Stimulated activated naive CD8-positive, alpha-beta T cell treated with anti-CD3 and anti-CD28 coated beads, Interleukin-15, Interleukin-2, amounts not matched to agents 100 U/mL and 50 U/mL, for 24 hours (primary cell): ENCODE results near the gene ADGRB3.
"Not testable (repeated sequence)": the region's sequence is repeated elsewhere in the genome, so short reads cannot be mapped to it uniquely, and the experiment has no call there.

ENCODE experiments used
- ATAC-seq: fragments of 150-1000 bp; cut with Tn5 transposase; one replicate; pipeline ENCODE4 v1.10.0; 2021
- DNase-seq: peaks from one replicate; pipeline ENCODE4 v3.0.0; 2021

Gene ADGRB3

GRCh38 chr6:68790128-68790527 lies 155.0 kb downstream of the ADGRB3 start:
- not testable (repeated sequence) for ATAC-seq, DNase-seq

DNA sequence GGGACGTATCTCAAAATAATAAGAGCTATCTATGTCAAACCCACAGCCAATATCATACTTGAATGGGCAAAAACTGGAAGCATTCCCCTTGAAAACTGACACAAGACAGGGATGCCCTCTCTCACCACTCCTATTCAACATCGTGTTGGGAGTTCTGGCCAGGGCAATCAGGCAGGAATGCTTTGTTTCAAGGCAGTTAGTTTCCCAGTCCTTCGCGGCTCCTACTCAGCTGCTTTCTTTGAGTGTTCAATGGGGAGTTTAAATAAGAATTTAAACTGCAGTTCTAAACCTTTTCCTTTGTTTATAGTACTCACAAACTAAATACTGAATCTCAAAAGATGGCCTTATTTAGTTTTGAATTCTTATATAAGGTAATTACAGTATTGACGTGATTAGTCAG lies 179.9 kb downstream of the ADGRB3 start:
- not testable (repeated sequence) for DNase-seq

DNA sequence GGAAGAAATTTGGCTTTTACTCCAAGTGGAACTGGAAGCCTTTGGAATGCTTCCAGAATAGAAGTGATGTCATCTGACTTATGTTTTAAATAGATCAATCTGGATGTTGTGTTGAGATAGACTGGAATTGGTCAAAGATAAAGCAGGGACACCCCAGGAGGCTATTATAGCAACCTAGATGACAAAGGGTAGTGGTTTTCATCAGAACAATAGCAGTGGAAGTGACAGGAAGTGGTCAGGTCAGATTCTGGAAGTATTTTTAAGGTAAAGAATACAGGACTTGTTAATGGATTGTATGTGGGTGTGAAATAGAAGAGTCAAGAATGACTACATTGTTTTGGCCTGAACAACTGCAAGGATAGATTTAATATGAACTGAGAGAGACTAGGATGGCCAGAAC lies 191.4 kb downstream of the ADGRB3 start:
- DNase-seq, result no peak
- ATAC-seq, result no peak

More for the DNA sequence above, 179.9 kb downstream of the ADGRB3 start:
- ATAC-seq, result not testable (repeated sequence)

DNA sequence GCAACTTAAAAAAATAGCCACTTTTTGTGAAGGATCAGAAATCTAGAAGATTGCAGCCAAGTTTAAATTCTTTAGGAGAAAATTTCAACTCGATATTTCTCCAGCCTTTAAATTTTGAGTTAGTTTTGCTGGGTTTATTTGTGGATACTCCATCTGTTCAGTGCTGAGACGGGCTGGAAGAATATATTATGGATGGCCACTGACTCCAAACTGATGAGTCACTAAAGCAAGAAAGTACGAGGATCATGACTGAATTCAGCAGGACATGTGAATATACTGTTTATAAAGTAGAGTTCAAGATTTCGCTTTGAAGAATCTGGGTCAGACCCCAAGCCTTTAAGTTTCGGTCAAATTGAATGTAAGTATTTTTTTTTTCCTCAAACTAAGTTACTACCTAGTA lies 199.5 kb downstream of the ADGRB3 start:
- ATAC-seq (no peak), DNase-seq (no peak)

DNA sequence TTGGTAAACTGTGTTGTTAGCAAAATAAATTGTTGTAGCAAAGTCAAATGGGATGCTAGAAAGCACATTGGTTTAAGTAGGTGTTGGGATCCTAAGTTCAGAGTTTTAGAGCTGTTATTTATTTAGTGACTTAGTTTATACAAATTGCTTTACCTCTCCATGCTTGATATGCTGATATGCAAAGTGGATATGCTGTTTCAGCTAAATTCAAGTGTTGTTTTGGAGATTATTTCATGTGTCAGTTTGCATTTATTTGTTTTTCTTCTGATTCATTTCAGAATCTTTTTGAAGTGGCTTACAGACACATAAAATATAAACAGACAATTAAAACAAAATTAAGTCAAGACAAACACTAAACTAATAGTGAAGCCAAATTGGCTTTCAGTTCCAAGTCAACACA lies 203.5 kb downstream of the ADGRB3 start:
- no peak for DNase-seq
- no peak for ATAC-seq

- DNase-seq, result no peak
- ATAC-seq, result no peak
These were observed 217.7 kb downstream of the ADGRB3 start for GRCh38 chr6:68852791-68853190.

DNA sequence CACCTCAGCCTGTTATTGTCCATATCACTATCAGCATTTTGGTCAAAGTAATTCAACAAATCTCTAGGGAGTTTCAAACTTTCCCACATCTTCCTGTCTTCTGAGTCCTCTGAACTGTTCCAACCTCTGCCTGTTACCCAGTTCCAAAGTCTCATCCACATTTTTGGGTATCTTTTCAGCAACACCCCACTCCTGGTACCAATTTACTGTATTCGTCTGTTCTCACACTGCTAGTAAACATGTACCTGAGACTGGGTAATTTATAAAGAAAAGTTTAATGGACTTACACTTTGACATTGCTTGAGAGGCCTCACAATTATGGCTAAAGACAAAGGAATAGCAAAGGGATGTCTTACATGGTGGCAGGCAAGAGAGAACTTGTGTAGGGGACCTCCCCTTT lies 224.2 kb downstream of the ADGRB3 start:
- DNase-seq, result no peak
- no peak for ATAC-seq

- no peak for ATAC-seq
- DNase-seq, result no peak
These were observed 233.6 kb downstream of the ADGRB3 start for GRCh38 chr6:68868646-68869045.

GRCh38 chr6:68873236-68873635 lies 238.2 kb downstream of the ADGRB3 start:
- ATAC-seq (no peak), DNase-seq (no peak)

- DNase-seq (no peak), ATAC-seq (no peak)
These were observed 239.7 kb downstream of the ADGRB3 start for GRCh38 chr6:68874747-68875146.

DNA sequence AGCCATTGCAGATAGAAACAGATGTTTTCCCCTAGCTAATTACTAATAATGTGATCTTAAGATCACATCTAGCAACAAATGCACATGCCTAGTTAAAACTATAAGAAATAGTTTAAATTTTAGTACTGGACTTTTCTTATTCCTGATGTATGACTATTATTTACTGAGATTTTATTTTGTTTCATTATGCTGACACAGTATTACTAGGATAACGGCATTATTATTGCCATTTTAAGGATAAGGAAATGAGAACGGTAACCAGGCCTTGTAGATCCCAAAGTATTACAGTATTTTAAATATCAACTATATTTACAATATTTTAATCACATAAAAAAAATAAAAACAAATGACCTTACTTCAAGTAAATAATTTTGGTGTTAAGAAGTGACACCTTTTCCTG lies 240.3 kb downstream of the ADGRB3 start:
- no peak for DNase-seq
- no peak for ATAC-seq

- DNase-seq (no peak), ATAC-seq (no peak)
These were observed 241.9 kb downstream of the ADGRB3 start for GRCh38 chr6:68876792-68877493.

- ATAC-seq, result no peak
- no peak for DNase-seq
These were observed 245.2 kb downstream of the ADGRB3 start for GRCh38 chr6:68880050-68880813.

DNA sequence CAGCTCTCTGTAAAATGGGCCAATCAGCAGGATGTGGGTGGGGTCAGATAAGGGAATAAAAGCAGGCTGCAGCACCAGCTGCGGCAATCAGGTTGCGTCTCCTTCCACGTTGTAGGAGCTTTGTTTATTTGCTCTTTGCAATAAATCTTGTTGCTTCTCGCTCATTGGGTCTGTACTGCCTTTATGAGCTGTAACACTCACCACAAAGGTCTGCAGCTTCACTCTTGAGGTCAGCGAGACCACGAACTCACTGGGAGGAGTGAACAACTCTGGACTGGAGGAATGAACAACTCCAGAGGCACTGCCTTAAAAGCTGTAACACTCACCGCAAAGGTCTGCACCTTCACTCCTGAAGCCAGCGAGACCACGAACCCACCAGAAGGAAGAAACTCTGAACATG lies 248.2 kb downstream of the ADGRB3 start:
- DNase-seq, ATAC-seq: not testable (repeated sequence)

DNA sequence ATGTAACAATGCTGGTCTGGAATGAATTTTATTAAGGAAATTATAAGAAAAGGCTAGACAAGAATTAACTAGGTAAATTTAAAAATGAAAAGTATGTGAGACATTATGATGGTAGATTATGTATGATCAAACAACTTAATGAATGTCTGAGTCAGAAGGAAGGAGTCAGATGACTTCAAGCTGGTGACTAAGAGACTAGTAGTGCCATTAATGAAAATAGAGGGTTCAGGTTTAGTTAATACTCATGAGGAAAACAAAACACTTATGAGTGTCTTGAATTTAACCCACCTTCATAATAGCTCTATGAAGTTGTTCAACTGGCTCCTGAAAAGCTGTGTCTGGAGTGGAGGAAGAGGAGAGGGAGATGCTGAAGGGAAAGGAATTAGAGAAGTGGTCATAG lies 256.3 kb downstream of the ADGRB3 start:
- no peak for ATAC-seq
- DNase-seq, result no peak

DNA sequence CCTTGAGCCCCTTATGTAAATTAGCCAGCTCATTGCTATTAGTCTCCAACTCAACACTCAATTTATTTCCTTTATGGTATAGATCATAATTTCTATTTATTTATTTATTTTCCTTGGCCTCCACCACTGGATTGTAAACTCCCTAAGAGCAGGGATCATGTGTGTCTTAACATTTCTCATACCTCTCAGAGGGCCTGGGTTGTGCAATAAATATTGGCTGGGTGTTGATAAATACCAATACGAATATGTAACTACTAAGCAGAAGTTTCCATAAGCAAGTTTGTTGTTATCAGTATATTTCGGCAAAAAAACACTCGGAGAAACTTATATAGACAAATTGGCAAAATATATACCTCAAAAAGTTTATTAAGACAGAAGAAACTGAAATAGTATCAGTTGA lies 257.4 kb downstream of the ADGRB3 start:
- DNase-seq (no peak), ATAC-seq (no peak)

GRCh38 chr6:68895929-68896328 lies 260.8 kb downstream of the ADGRB3 start:
- ATAC-seq, result no peak
- DNase-seq, result no peak

DNA sequence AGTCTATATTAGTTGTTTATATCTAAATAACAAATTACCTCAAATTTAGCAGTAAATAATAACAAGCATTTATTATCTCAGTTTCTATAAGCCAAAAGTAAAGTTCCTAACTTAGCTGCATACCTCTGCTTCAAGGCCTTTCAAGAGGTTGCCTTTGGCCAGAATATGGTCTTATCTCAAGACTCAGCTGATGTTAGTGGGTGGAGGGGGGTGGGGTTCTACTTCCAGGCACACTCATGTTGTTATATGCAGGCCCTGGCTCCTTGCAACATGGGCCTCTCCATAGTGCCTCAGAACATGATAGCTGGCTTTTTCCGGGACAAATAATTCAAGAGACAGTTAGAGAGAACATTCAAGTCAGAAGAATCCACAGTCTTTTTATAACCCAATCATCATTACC lies 266.0 kb downstream of the ADGRB3 start:
- ATAC-seq, result no peak
- no peak for DNase-seq

- ATAC-seq (no peak), DNase-seq (no peak)
These were observed 276.3 kb downstream of the ADGRB3 start for GRCh38 chr6:68911334-68911733.

GRCh38 chr6:68911811-68912210 lies 276.7 kb downstream of the ADGRB3 start:
- ATAC-seq (no peak), DNase-seq (no peak)

DNA sequence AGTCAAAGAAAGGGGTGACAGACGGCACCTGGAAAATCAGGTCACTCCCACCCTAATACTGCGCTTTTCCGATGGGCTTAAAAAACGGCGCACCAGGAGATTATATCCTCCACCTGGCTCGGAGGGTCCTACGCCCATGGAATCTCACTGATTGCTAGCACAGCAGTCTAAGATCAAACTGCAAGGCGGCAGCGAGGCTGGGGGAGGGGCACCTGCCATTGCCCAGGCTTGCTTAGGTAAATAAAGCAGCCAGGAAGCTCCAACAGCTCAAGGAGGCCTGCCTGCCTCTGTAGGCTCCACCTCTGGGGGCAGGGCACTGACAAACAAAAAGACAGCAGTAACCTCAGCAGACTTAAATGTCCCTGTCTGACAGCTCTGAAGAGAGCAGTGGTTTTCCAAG lies 277.7 kb downstream of the ADGRB3 start:
- not testable (repeated sequence) for DNase-seq

DNA sequence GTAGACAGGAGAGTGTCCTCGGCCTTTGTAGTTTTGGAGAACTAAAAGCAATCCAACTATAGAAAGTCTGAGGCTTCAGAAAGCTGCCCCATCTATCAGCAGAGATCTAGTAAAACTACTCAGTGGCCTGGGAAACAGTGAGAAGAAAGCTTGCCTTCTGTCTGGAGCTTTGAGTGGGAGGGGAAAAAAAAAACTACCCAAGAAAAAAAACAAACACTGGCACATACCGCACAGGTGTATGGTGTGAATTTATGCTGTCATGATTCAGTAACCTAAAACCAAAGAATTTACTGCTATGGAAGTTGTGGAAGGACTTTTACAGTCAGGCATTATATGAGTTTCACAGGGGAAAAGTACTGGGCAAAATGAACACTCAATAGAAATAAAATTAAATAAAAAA lies 280.5 kb downstream of the ADGRB3 start:
- ATAC-seq, result no peak
- DNase-seq, result no peak

More for the DNA sequence above, 277.7 kb downstream of the ADGRB3 start:
- ATAC-seq, result not testable (repeated sequence)

- DNase-seq, result no peak
- ATAC-seq, result no peak
These were observed 284.5 kb downstream of the ADGRB3 start for GRCh38 chr6:68919537-68919936.

- DNase-seq (no peak), ATAC-seq (no peak)
These were observed 306.3 kb downstream of the ADGRB3 start for GRCh38 chr6:68941345-68941744.
